ENCODE data around the gene AMOTL2.

Gene AMOTL2

GRCh38 chr3:134327594-134327975 is 46.7 kb downstream of the AMOTL2 start:
- peaks cover 6 to 12% of the 10 kb centered on the region in 2 donors for H3K4me1 ChIP-seq (ENCODE audit: control insufficient read depth in 1 of 2, insufficient read depth in 2 of 2, low read length in 2 of 2)

GRCh38 chr3:134326760-134327593 is 47.3 kb downstream of the AMOTL2 start:
- H3K4me3 ChIP-seq (ENCODE audit: low read depth in 1 of 2, low read length in 2 of 2): no peak overlapping the region
- H3K27ac ChIP-seq (ENCODE audit: low read depth, low read length): peak overlapping the region; percentile 13
- H3K27me3 ChIP-seq (ENCODE audit: control insufficient read depth in 1 of 2, insufficient read depth in 2 of 2, low read length in 2 of 2): no peaks in the 10 kb centered on the region
- H3K36me3 ChIP-seq (ENCODE audit: control insufficient read depth in 1 of 2, insufficient read depth in 2 of 2, low read length in 2 of 2): no peaks in the 10 kb centered on the region
- no peaks in the 10 kb centered on the region for H3K9me3 ChIP-seq (ENCODE audit: control insufficient read depth in 1 of 2, low read length in 2 of 2)
- peaks cover 6 to 12% of the 10 kb centered on the region in 2 donors for H3K4me1 ChIP-seq (ENCODE audit: control insufficient read depth in 1 of 2, insufficient read depth in 2 of 2, low read length in 2 of 2)
- no peak overlapping the region for H3K9ac ChIP-seq (ENCODE audit: low read depth in 1 of 2, low read length in 2 of 2)

More at GRCh38 chr3:134327594-134327975, 46.7 kb downstream of the AMOTL2 start:
- Histone ChIP-seq H3K36me3 (ENCODE audit: control insufficient read depth in 1 of 2, insufficient read depth in 2 of 2, low read length in 2 of 2) (no peaks in the 10 kb centered on the region), H3K4me3 (ENCODE audit: low read depth in 1 of 2, low read length in 2 of 2) (no peak overlapping the region), H3K27ac (ENCODE audit: low read depth, low read length) (peak overlapping the region; percentile 13), H3K27me3 (ENCODE audit: control insufficient read depth in 1 of 2, insufficient read depth in 2 of 2, low read length in 2 of 2) (no peaks in the 10 kb centered on the region), H3K9ac (ENCODE audit: low read depth in 1 of 2, low read length in 2 of 2) (no peak overlapping the region), H3K9me3 (ENCODE audit: control insufficient read depth in 1 of 2, low read length in 2 of 2) (no peaks in the 10 kb centered on the region)

GRCh38 chr3:134326126-134326525 is 48.1 kb downstream of the AMOTL2 start:
- Histone ChIP-seq H3K4me1 (ENCODE audit: control insufficient read depth in 1 of 2, insufficient read depth in 2 of 2, low read length in 2 of 2) (peaks cover 6 to 7% of the 10 kb centered on the region in 2 donors), H3K27me3 (ENCODE audit: control insufficient read depth in 1 of 2, insufficient read depth in 2 of 2, low read length in 2 of 2) (no peaks in the 10 kb centered on the region), H3K9me3 (ENCODE audit: control insufficient read depth in 1 of 2, low read length in 2 of 2) (no peaks in the 10 kb centered on the region), H3K9ac (ENCODE audit: low read depth in 1 of 2, low read length in 2 of 2) (no peak overlapping the region), H3K4me3 (ENCODE audit: low read depth in 1 of 2, low read length in 2 of 2) (no peak overlapping the region), H3K27ac (ENCODE audit: low read depth, low read length) (no peak overlapping the region), H3K36me3 (ENCODE audit: control insufficient read depth in 1 of 2, insufficient read depth in 2 of 2, low read length in 2 of 2) (no peaks in the 10 kb centered on the region)

- no peaks in the 10 kb centered on the region for H3K9me3 ChIP-seq (ENCODE audit: control insufficient read depth in 1 of 2, low read length in 2 of 2)
- H3K4me1 ChIP-seq (ENCODE audit: control insufficient read depth in 1 of 2, insufficient read depth in 2 of 2, low read length in 2 of 2): peaks cover 6% of the 10 kb centered on the region in 2 donors
- no peaks in the 10 kb centered on the region for H3K36me3 ChIP-seq (ENCODE audit: control insufficient read depth in 1 of 2, insufficient read depth in 2 of 2, low read length in 2 of 2)
- no peak overlapping the region for H3K27ac ChIP-seq (ENCODE audit: low read depth, low read length)
- no peaks in the 10 kb centered on the region for H3K27me3 ChIP-seq (ENCODE audit: control insufficient read depth in 1 of 2, insufficient read depth in 2 of 2, low read length in 2 of 2)
- no peak overlapping the region for H3K4me3 ChIP-seq (ENCODE audit: low read depth in 1 of 2, low read length in 2 of 2)
- H3K9ac ChIP-seq (ENCODE audit: low read depth in 1 of 2, low read length in 2 of 2): no peak overlapping the region
Measured at GRCh38 chr3:134325706-134326105, 48.5 kb downstream of the AMOTL2 start.

GRCh38 chr3:134325061-134325705 is 49.1 kb downstream of the AMOTL2 start:
- H3K27me3 ChIP-seq (ENCODE audit: control insufficient read depth in 1 of 2, insufficient read depth in 2 of 2, low read length in 2 of 2): no peaks in the 10 kb centered on the region
- H3K4me3 ChIP-seq (ENCODE audit: low read depth in 1 of 2, low read length in 2 of 2): no peak overlapping the region
- no peaks in the 10 kb centered on the region for H3K9me3 ChIP-seq (ENCODE audit: control insufficient read depth in 1 of 2, low read length in 2 of 2)
- no peak overlapping the region for H3K27ac ChIP-seq (ENCODE audit: low read depth, low read length)
- H3K36me3 ChIP-seq (ENCODE audit: control insufficient read depth in 1 of 2, insufficient read depth in 2 of 2, low read length in 2 of 2): no peaks in the 10 kb centered on the region
- H3K9ac ChIP-seq (ENCODE audit: low read depth in 1 of 2, low read length in 2 of 2): no peak overlapping the region
- peaks cover 6% of the 10 kb centered on the region in 2 donors for H3K4me1 ChIP-seq (ENCODE audit: control insufficient read depth in 1 of 2, insufficient read depth in 2 of 2, low read length in 2 of 2)

GRCh38 chr3:134323966-134324962 is 50.0 kb downstream of the AMOTL2 start:
- no peak overlapping the region for H3K27ac ChIP-seq (ENCODE audit: low read depth, low read length)
- H3K9me3 ChIP-seq (ENCODE audit: control insufficient read depth in 1 of 2, low read length in 2 of 2): no peaks in the 10 kb centered on the region
- H3K36me3 ChIP-seq (ENCODE audit: control insufficient read depth in 1 of 2, insufficient read depth in 2 of 2, low read length in 2 of 2): no peaks in the 10 kb centered on the region
- peaks cover 6% of the 10 kb centered on the region in 2 donors for H3K4me1 ChIP-seq (ENCODE audit: control insufficient read depth in 1 of 2, insufficient read depth in 2 of 2, low read length in 2 of 2)
- no peak overlapping the region for H3K4me3 ChIP-seq (ENCODE audit: low read depth in 1 of 2, low read length in 2 of 2)
- no peak overlapping the region for H3K9ac ChIP-seq (ENCODE audit: low read depth in 1 of 2, low read length in 2 of 2)
- no peaks in the 10 kb centered on the region for H3K27me3 ChIP-seq (ENCODE audit: control insufficient read depth in 1 of 2, insufficient read depth in 2 of 2, low read length in 2 of 2)

GRCh38 chr3:134322286-134322685 is 52.0 kb downstream of the AMOTL2 start:
- no peak overlapping the region for H3K27ac ChIP-seq (ENCODE audit: low read depth, low read length)
- peaks cover 4% of the 10 kb centered on the region in 2 donors for H3K4me1 ChIP-seq (ENCODE audit: control insufficient read depth in 1 of 2, insufficient read depth in 2 of 2, low read length in 2 of 2)
- H3K27me3 ChIP-seq (ENCODE audit: control insufficient read depth in 1 of 2, insufficient read depth in 2 of 2, low read length in 2 of 2): no peaks in the 10 kb centered on the region
- no peaks in the 10 kb centered on the region for H3K36me3 ChIP-seq (ENCODE audit: control insufficient read depth in 1 of 2, insufficient read depth in 2 of 2, low read length in 2 of 2)
- H3K9me3 ChIP-seq (ENCODE audit: control insufficient read depth in 1 of 2, low read length in 2 of 2): no peaks in the 10 kb centered on the region
- H3K4me3 ChIP-seq (ENCODE audit: low read depth in 1 of 2, low read length in 2 of 2): no peak overlapping the region
- H3K9ac ChIP-seq (ENCODE audit: low read depth in 1 of 2, low read length in 2 of 2): no peak overlapping the region

GRCh38 chr3:134320749-134321148 is 53.5 kb downstream of the AMOTL2 start:
- H3K27ac ChIP-seq (ENCODE audit: low read depth, low read length): no peak overlapping the region

GRCh38 chr3:134319931-134320330 is 54.3 kb downstream of the AMOTL2 start:
- Histone ChIP-seq H3K36me3 (ENCODE audit: control insufficient read depth in 1 of 2, insufficient read depth in 2 of 2, low read length in 2 of 2) (no peaks in the 10 kb centered on the region), H3K9me3 (ENCODE audit: control insufficient read depth in 1 of 2, low read length in 2 of 2) (no peaks in the 10 kb centered on the region), H3K4me1 (ENCODE audit: control insufficient read depth in 1 of 2, insufficient read depth in 2 of 2, low read length in 2 of 2) (peaks cover 0 to under 1% of the 10 kb centered on the region in 2 donors), H3K27me3 (ENCODE audit: control insufficient read depth in 1 of 2, insufficient read depth in 2 of 2, low read length in 2 of 2) (no peaks in the 10 kb centered on the region), H3K27ac (ENCODE audit: low read depth, low read length) (no peak overlapping the region), H3K9ac (ENCODE audit: low read depth in 1 of 2, low read length in 2 of 2) (no peak overlapping the region), H3K4me3 (ENCODE audit: low read depth in 1 of 2, low read length in 2 of 2) (no peak overlapping the region)

More at GRCh38 chr3:134320749-134321148, 53.5 kb downstream of the AMOTL2 start:
- no peaks in the 10 kb centered on the region for H3K9me3 ChIP-seq (ENCODE audit: control insufficient read depth in 1 of 2, low read length in 2 of 2)
- H3K4me3 ChIP-seq (ENCODE audit: low read depth in 1 of 2, low read length in 2 of 2): no peak overlapping the region
- H3K4me1 ChIP-seq (ENCODE audit: control insufficient read depth in 1 of 2, insufficient read depth in 2 of 2, low read length in 2 of 2): no peaks in the 10 kb centered on the region
- no peaks in the 10 kb centered on the region for H3K27me3 ChIP-seq (ENCODE audit: control insufficient read depth in 1 of 2, insufficient read depth in 2 of 2, low read length in 2 of 2)
- H3K36me3 ChIP-seq (ENCODE audit: control insufficient read depth in 1 of 2, insufficient read depth in 2 of 2, low read length in 2 of 2): no peaks in the 10 kb centered on the region
- no peak overlapping the region for H3K9ac ChIP-seq (ENCODE audit: low read depth in 1 of 2, low read length in 2 of 2)

All from duodenal mucosa (tissue), 2 donors.